ENCODE results near the gene SLC6A12. TPM values are rescaled to one million over a fixed set of nuclear protein-coding genes. Genes with fewer than 3 reads are reported as not detected.

Gene SLC6A12
- total RNA-seq, 1 donor from 2014 or later: 1.4 TPM

DNA sequence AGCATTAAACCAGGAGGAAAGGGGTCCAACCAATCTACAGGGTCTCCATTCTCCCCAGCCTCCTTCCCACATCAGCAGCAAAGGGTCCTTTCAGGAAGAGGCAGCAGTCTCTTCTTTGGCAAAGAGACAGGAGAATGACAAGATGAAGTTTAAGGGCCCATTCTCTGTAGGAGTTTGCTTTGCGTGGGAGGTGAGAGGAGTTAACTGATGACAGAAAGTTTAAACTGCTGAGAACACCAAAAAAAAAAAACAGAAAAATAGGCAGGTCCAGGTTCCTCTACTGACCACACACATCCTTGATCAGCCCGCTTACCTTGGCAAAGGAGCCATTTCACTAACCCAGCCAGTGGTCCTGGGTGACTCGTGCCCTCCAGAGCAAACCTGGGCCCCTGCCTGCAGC is 43.0 kb upstream of the SLC6A12 start:
- no peak for TF ChIP-seq CTCF (IDR thresholded peaks at IDR 0.05)
- Histone ChIP-seq H3K4me1 (no peaks in the 10 kb centered on the region), H3K27me3 (no peaks in the 10 kb centered on the region), H3K27ac (no peak overlapping the region), H3K36me3 (no peaks in the 10 kb centered on the region), H3K4me3 (no peak overlapping the region), H3K9me3 (no peaks in the 10 kb centered on the region)
- intact Hi-C loops (cut with DNase I): no loop called here
- no peak for DNase-seq (ENCODE audit: low spot score in 2 of 2)

GRCh38 chr12:256225-256624 is 42.3 kb upstream of the SLC6A12 start:
- H3K4me1 ChIP-seq: no peaks in the 10 kb centered on the region
- no peak for TF ChIP-seq CTCF (IDR thresholded peaks at IDR 0.05)
- H3K27me3 ChIP-seq: no peaks in the 10 kb centered on the region
- H3K4me3 ChIP-seq: no peak overlapping the region
- DNase-seq (ENCODE audit: low spot score in 2 of 2): no peak
- H3K27ac ChIP-seq: no peak overlapping the region
- intact Hi-C loops (cut with DNase I): no loop called here
- no peaks in the 10 kb centered on the region for H3K36me3 ChIP-seq
- H3K9me3 ChIP-seq: no peaks in the 10 kb centered on the region

GRCh38 chr12:254912-255311 is 41.0 kb upstream of the SLC6A12 start:
- no peak for TF ChIP-seq CTCF (IDR thresholded peaks at IDR 0.05)
- Histone ChIP-seq H3K9me3 (no peaks in the 10 kb centered on the region), H3K4me3 (no peak overlapping the region), H3K4me1 (no peaks in the 10 kb centered on the region), H3K27ac (no peak overlapping the region), H3K27me3 (no peaks in the 10 kb centered on the region), H3K36me3 (no peaks in the 10 kb centered on the region)
- intact Hi-C loops (cut with DNase I): no loop called here
- no peak for DNase-seq (ENCODE audit: low spot score in 2 of 2)

DNA sequence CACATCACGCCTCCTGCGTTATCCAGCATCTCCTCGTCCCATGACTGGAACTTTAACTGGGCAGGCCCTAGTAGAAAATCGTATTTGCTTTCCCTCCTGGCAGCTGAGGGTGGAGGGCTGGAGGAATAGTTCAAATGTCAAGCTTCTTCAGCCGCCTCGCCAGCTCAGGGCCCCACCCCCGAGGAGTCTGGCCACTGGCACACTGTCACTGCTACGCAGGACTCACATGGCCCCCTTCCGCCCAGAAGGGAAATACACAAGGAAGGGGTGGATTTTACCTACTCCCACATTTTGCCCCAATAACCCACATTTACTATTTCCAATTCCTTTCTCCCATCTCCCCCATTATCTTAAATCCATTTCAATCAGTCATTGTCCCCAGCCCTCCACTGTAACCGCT is 40.1 kb upstream of the SLC6A12 start:
- no peaks in the 10 kb centered on the region for H3K9me3 ChIP-seq
- H3K4me3 ChIP-seq: no peak overlapping the region
- H3K4me1 ChIP-seq: no peaks in the 10 kb centered on the region
- no peaks in the 10 kb centered on the region for H3K36me3 ChIP-seq
- DNase-seq (ENCODE audit: low spot score in 2 of 2): no peak
- intact Hi-C loops (cut with DNase I): no loop called here
- no peak for TF ChIP-seq CTCF (IDR thresholded peaks at IDR 0.05)
- no peak overlapping the region for H3K27ac ChIP-seq
- no peaks in the 10 kb centered on the region for H3K27me3 ChIP-seq

GRCh38 chr12:253116-253831 is 39.3 kb upstream of the SLC6A12 start:
- no peak for DNase-seq (ENCODE audit: low spot score in 2 of 2)

More at GRCh38 chr12:253116-253831, 39.3 kb upstream of the SLC6A12 start:
- Histone ChIP-seq H3K4me1 (no peaks in the 10 kb centered on the region), H3K4me3 (no peak overlapping the region), H3K27me3 (no peaks in the 10 kb centered on the region), H3K36me3 (no peaks in the 10 kb centered on the region), H3K9me3 (no peaks in the 10 kb centered on the region), H3K27ac (no peak overlapping the region)
- no peak for TF ChIP-seq CTCF (IDR thresholded peaks at IDR 0.05)
- intact Hi-C loops (cut with DNase I): no loop called here

Data from ascending aorta (tissue), 2 donors.